Naive thymus-derived CD8-positive, alpha-beta T cell (primary cell): ENCODE data around the gene RPS27A. TPM values are rescaled to one million over a fixed set of nuclear protein-coding genes. Genes with fewer than 3 reads are reported as not detected.
"Not testable (repeated sequence)": the region's sequence is repeated elsewhere in the genome, so short reads cannot be mapped to it uniquely, and the experiment has no call there.

Experiments used
- ATAC-seq, 2 donors: fragments of 150-1000 bp; cut with Tn5 transposase in 1 of 2; sonication (Bioruptor Pico), chemical (Tn5 transposase) in 1 of 2; 1 replicate in 1 of 2; 2 replicates in 1 of 2; pipeline ENCODE4 v1.10.0; 2021; ENCODE audit warnings: mild to moderate bottlenecking in 2 of 2, moderate library complexity in 2 of 2
- POLR2A ChIA-PET: fragments of 350-600 bp; sonication (Branson Sonifier 250); formaldehyde crosslinking; loops from one replicate; lab custom pipeline; 2021; ENCODE audit warnings: antibody characterized with exemption; lab: Charles Lee
- DNase-seq, 10 donors: peaks; one replicate each; pipeline versions ENCODE4 v3.0.0 to v3.0.0-alpha.2; 2020 to 2022
- H3K27ac Mint-ChIP-seq, 10 donors: one replicate each; pipeline ENCODE4 v1.8.0; 2020 to 2022; ENCODE audit warnings: mild to moderate bottlenecking in 10 of 10, mixed read lengths in 10 of 10, moderate library complexity in 4 of 10, inconsistent platforms in 1 of 10
- H3K27me3 Mint-ChIP-seq, 5 donors: one replicate each; pipeline ENCODE4 v1.8.0; 2021 to 2022; ENCODE audit warnings: mixed read lengths in 5 of 5
- H3K36me3 Mint-ChIP-seq, 3 donors: one replicate each; pipeline ENCODE4 v1.8.0; 2020 to 2022; ENCODE audit warnings: mixed read lengths in 3 of 3, mild to moderate bottlenecking in 2 of 3, inconsistent platforms in 1 of 3
- H3K4me1 Mint-ChIP-seq, 4 donors: one replicate each; pipeline ENCODE4 v1.8.0; 2021 to 2022; ENCODE audit warnings: mixed read lengths in 4 of 4
- H3K4me3 Mint-ChIP-seq, 10 donors: one replicate each; pipeline ENCODE4 v1.8.0; 2020 to 2022; ENCODE audit warnings: mild to moderate bottlenecking in 10 of 10, mixed read lengths in 10 of 10, moderate library complexity in 6 of 10, inconsistent platforms in 1 of 10
- H3K9me3 Mint-ChIP-seq, 9 donors: one replicate each; pipeline ENCODE4 v1.8.0; 2020 to 2022; ENCODE audit warnings: mixed read lengths in 9 of 9, mild to moderate bottlenecking in 3 of 9, inconsistent platforms in 1 of 9, moderate library complexity in 1 of 9
- polyA plus RNA-seq, 3 donors: library from polyadenylated mRNA; unstranded; fragments of 300-500 nt; fragmentation: Illumina TruSeq; gene quantifications; one replicate each; pipeline ENCODE4 v1.2.3, GENCODE V29; 2021
- total RNA-seq, 8 experiments: library from RNA in 2 of 8; stranded (reverse) in 2 of 8; gene quantifications; one replicate each; pipeline ENCODE4 v1.2.3 and lab custom pipeline; 2021 to 2026

RPS27A gene
- total and polyA plus RNA-seq, 5 experiments from 2014 or later = 2,217 to 4,384 (median 3,712) TPM

- H3K9me3 Mint-ChIP-seq, H3K27me3 Mint-ChIP-seq, H3K4me1 Mint-ChIP-seq, DNase-seq, POLR2A ChIA-PET, ATAC-seq, H3K27ac Mint-ChIP-seq, H3K4me3 Mint-ChIP-seq: not testable (repeated sequence)
- peaks cover 0 to 67% (median 21%) of the 10 kb centered on the region in 3 donors for H3K36me3 Mint-ChIP-seq
Observed at GRCh38 chr2:55241582-55241981, 9.1 kb downstream of the RPS27A start.

- Mint-ChIP-seq H3K4me3 (no peak overlapping the region), H3K4me1 (no peaks in the 10 kb centered on the region), H3K9me3 (no peaks in the 10 kb centered on the region), H3K27ac (peak overlapping the region in 3 of 10 donors; percentile 10 to 54 (median 32)), H3K36me3 (peaks cover 0 to 71% (median 21%) of the 10 kb centered on the region in 3 donors), H3K27me3 (no peaks in the 10 kb centered on the region)
- POLR2A ChIA-PET = no interaction called here
- no peak for ATAC-seq
- no peak for DNase-seq
Observed at GRCh38 chr2:55242617-55243016, 10.1 kb downstream of the RPS27A start.

- Mint-ChIP-seq H3K36me3 (peaks cover 0 to 69% (median 16%) of the 10 kb centered on the region in 3 donors), H3K4me3 (no peak overlapping the region), H3K9me3 (no peaks in the 10 kb centered on the region), H3K27ac (peak overlapping the region in 2 of 10 donors; percentile 27 to 63), H3K4me1 (no peaks in the 10 kb centered on the region), H3K27me3 (no peaks in the 10 kb centered on the region)
- no peak for DNase-seq
- POLR2A ChIA-PET = interaction anchor here (0.6 kb wide), 1 partner anchor 17 kb away, joined by 4 read pairs; no protein-coding TSS in a partner anchor
- ATAC-seq = no peak
Observed at GRCh38 chr2:55245411-55245810, 12.9 kb downstream of the RPS27A start.

- no peaks in the 10 kb centered on the region for H3K27me3 Mint-ChIP-seq
- ATAC-seq = no peak
- no peak overlapping the region for H3K4me3 Mint-ChIP-seq
- H3K9me3 Mint-ChIP-seq = no peaks in the 10 kb centered on the region
- no peak for DNase-seq
- H3K4me1 Mint-ChIP-seq = no peaks in the 10 kb centered on the region
- peaks cover 0 to 81% (median 21%) of the 10 kb centered on the region in 3 donors for H3K36me3 Mint-ChIP-seq
- POLR2A ChIA-PET = no interaction called here
- H3K27ac Mint-ChIP-seq = peak overlapping the region in 2 of 10 donors; percentile 7 to 43
Observed at GRCh38 chr2:55247025-55247424, 14.5 kb downstream of the RPS27A start.

GRCh38 chr2:55252832-55253231, 20.3 kb downstream of the RPS27A start:
- ATAC-seq (no peak), DNase-seq (no peak)
- H3K27me3 Mint-ChIP-seq = no peaks in the 10 kb centered on the region
- no peaks in the 10 kb centered on the region for H3K4me1 Mint-ChIP-seq
- H3K36me3 Mint-ChIP-seq = peaks cover 0 to 74% (median 12%) of the 10 kb centered on the region in 3 donors
- POLR2A ChIA-PET = no interaction called here
- H3K9me3 Mint-ChIP-seq = no peaks in the 10 kb centered on the region
- H3K4me3 Mint-ChIP-seq = no peak overlapping the region
- H3K27ac Mint-ChIP-seq = no peak overlapping the region

GRCh38 chr2:55259586-55259985, 27.1 kb downstream of the RPS27A start:
- not testable (repeated sequence) for H3K27me3 Mint-ChIP-seq, H3K27ac Mint-ChIP-seq, DNase-seq, ATAC-seq, H3K9me3 Mint-ChIP-seq, H3K4me1 Mint-ChIP-seq, H3K4me3 Mint-ChIP-seq
- POLR2A ChIA-PET = interaction anchor here (0.9 to 1.6 kb wide), 2 partner anchors 9 to 27 kb away, joined by 3 to 5 read pairs; partner anchors contain the start of gene MTIF2
- H3K36me3 Mint-ChIP-seq = peaks cover 0 to 84% (median 22%) of the 10 kb centered on the region in 3 donors

- H3K4me1 Mint-ChIP-seq = peaks cover 10 to 27% (median 25%) of the 10 kb centered on the region in 4 donors
- H3K27ac Mint-ChIP-seq = peak overlapping the region; percentile 93 to 98 (median 97)
- DNase-seq = peak in 1 of 10 donors; percentile 11
- no peaks in the 10 kb centered on the region for H3K9me3 Mint-ChIP-seq
- POLR2A ChIA-PET = interaction anchor here (0.8 to 3.1 kb wide), 6 partner anchors 8 to 44 kb away, joined by 3 to 14 read pairs (median 4); partner anchors contain the start of genes CLHC1 and RPS27A
- peaks cover 0 to 29% (median 11%) of the 10 kb centered on the region in 3 donors for H3K36me3 Mint-ChIP-seq
- peak in 1 of 2 donors; percentile 5 for ATAC-seq
- H3K4me3 Mint-ChIP-seq = peak overlapping the region; percentile 89 to 99 (median 96)
- no peaks in the 10 kb centered on the region for H3K27me3 Mint-ChIP-seq
Observed at GRCh38 chr2:55268288-55268906, 35.9 kb downstream of the RPS27A start.

GRCh38 chr2:55268907-55269644, 36.6 kb downstream of the RPS27A start, which contains the start of gene MTIF2:
Gene MTIF2 (minus strand): TSS chr2:55269231. CDS start chr2:55263858, 5,373 bp downstream.
- H3K4me1 Mint-ChIP-seq = peaks cover 10 to 27% (median 25%) of the 10 kb centered on the region in 4 donors
- POLR2A ChIA-PET = interaction anchor here (0.6 to 3.1 kb wide), 13 partner anchors 9 to 349 kb away, joined by 3 to 17 read pairs (median 4); partner anchors contain the start of genes CFAP36, CLHC1, PPP4R3B and RPS27A
- ATAC-seq = peak; percentile 89 to 91
- H3K27me3 Mint-ChIP-seq = no peaks in the 10 kb centered on the region
- H3K36me3 Mint-ChIP-seq = peaks cover 0 to 22% (median 5%) of the 10 kb centered on the region in 3 donors
- H3K9me3 Mint-ChIP-seq = no peaks in the 10 kb centered on the region
- peak within 1 kb of the TSS; percentile 93 to 98 (median 97) for H3K27ac Mint-ChIP-seq
- DNase-seq = peak; percentile 71 to 90 (median 80)
- peak within 1 kb of the TSS; percentile 89 to 99 (median 96) for H3K4me3 Mint-ChIP-seq

- DNase-seq (peak in 3 of 10 donors; percentile 13 to 24 (median 18)), ATAC-seq (peak; percentile 8 to 18)
Observed at GRCh38 chr2:55269645-55269990, 37.1 kb downstream of the RPS27A start.

GRCh38 chr2:55274346-55274745, 41.9 kb downstream of the RPS27A start:
- ATAC-seq, POLR2A ChIA-PET, H3K36me3 Mint-ChIP-seq, H3K4me3 Mint-ChIP-seq, H3K9me3 Mint-ChIP-seq, H3K27ac Mint-ChIP-seq, DNase-seq, H3K27me3 Mint-ChIP-seq: not testable (repeated sequence)
- peaks cover 6 to 15% (median 11%) of the 10 kb centered on the region in 4 donors for H3K4me1 Mint-ChIP-seq

More at GRCh38 chr2:55269645-55269990, 37.1 kb downstream of the RPS27A start:
- H3K4me3 Mint-ChIP-seq = peak overlapping the region; percentile 89 to 99 (median 96)
- peaks cover 0 to 17% (median 2%) of the 10 kb centered on the region in 3 donors for H3K36me3 Mint-ChIP-seq
- H3K4me1 Mint-ChIP-seq = peaks cover 10 to 26% (median 24%) of the 10 kb centered on the region in 4 donors
- H3K27me3 Mint-ChIP-seq = peaks cover 0 to 3% (median 0%) of the 10 kb centered on the region in 5 donors
- no peaks in the 10 kb centered on the region for H3K9me3 Mint-ChIP-seq
- peak overlapping the region; percentile 93 to 98 (median 97) for H3K27ac Mint-ChIP-seq
- POLR2A ChIA-PET = interaction anchor here (0.6 to 3.1 kb wide), 10 partner anchors 12 to 348 kb away, joined by 3 to 17 read pairs (median 4); partner anchors contain the start of genes CCDC88A, CFAP36, CLHC1 and PPP4R3B

GRCh38 chr2:55277310-55277709, 44.8 kb downstream of the RPS27A start:
- no peak overlapping the region for H3K4me3 Mint-ChIP-seq
- DNase-seq = no peak
- no peak overlapping the region for H3K27ac Mint-ChIP-seq
- no peaks in the 10 kb centered on the region for H3K9me3 Mint-ChIP-seq
- no peaks in the 10 kb centered on the region for H3K36me3 Mint-ChIP-seq
- peaks cover 0 to 6% (median 4%) of the 10 kb centered on the region in 4 donors for H3K4me1 Mint-ChIP-seq
- POLR2A ChIA-PET = no interaction called here
- H3K27me3 Mint-ChIP-seq = peaks cover 0 to 3% (median 0%) of the 10 kb centered on the region in 5 donors
- no peak for ATAC-seq

GRCh38 chr2:55279214-55279835, 46.8 kb downstream of the RPS27A start:
- Mint-ChIP-seq H3K4me1 (peaks cover 9 to 23% (median 17%) of the 10 kb centered on the region in 4 donors), H3K27ac (peak overlapping the region in 3 of 10 donors; percentile 6 to 49 (median 14))
- H3K9me3 Mint-ChIP-seq, DNase-seq, POLR2A ChIA-PET, H3K4me3 Mint-ChIP-seq, H3K36me3 Mint-ChIP-seq, H3K27me3 Mint-ChIP-seq, ATAC-seq: not testable (repeated sequence)
